Keratinocyte (primary cell): Measurements from ENCODE around the gene ZNF555. TPM values are rescaled to one million over a fixed set of nuclear protein-coding genes. Genes with fewer than 3 reads are reported as not detected.

ENCODE experiments used
- DNase-seq: peaks from one replicate; pipeline ENCODE4 v3.0.0-alpha.2; 2011; ENCODE audit warnings: low read depth, missing footprints, low spot score
- FAIRE-seq: peaks from 2 replicates; lab custom pipeline; 2011; peaks lifted over from hg19 to GRCh38; lab: Jason Lieb, UNC
- H2AFZ ChIP-seq: 2 replicates; pipeline ENCODE4 v1.6.0; 2012; ENCODE audit warnings: low read length, control low read depth, inconsistent platforms; ENCODE audit not compliant: control insufficient read depth
- H3K27ac ChIP-seq: 2 replicates; pipeline ENCODE4 v1.5.1; 2011; ENCODE audit warnings: low read length; ENCODE audit not compliant: control insufficient read depth, insufficient read depth
- H3K27me3 ChIP-seq: 3 replicates; pipeline ENCODE4 v1.6.0; 2011; ENCODE audit warnings: low read length; ENCODE audit not compliant: control insufficient read depth, insufficient read depth; ENCODE audit errors: extremely low read depth
- H3K36me3 ChIP-seq, 2 experiments: 2 replicates in 1 of 2; 3 replicates in 1 of 2; pipeline ENCODE4 v1.5.1; 2011; ENCODE audit warnings: low read length in 2 of 2, mild to moderate bottlenecking in 1 of 2; ENCODE audit not compliant: control insufficient read depth in 2 of 2, insufficient read depth in 2 of 2; ENCODE audit errors: extremely low read depth in 1 of 2
- H3K4me1 ChIP-seq: 3 replicates; pipeline ENCODE4 v1.5.1; 2011; ENCODE audit warnings: low read length; ENCODE audit not compliant: control insufficient read depth, insufficient read depth; ENCODE audit errors: extremely low read depth
- H3K4me2 ChIP-seq: 3 replicates; pipeline ENCODE4 v1.6.0; 2011; ENCODE audit warnings: low read depth, low read length; ENCODE audit not compliant: control insufficient read depth, insufficient read depth; ENCODE audit errors: extremely low read depth
- H3K4me3 ChIP-seq, 3 experiments: fragments of 200-600 bp in 1 of 3; sonication (generic) in 1 of 3; 2 replicates in 2 of 3; 3 replicates in 1 of 3; pipeline ENCODE4 v1.5.1; 2011 to 2016; ENCODE audit warnings: low read length in 3 of 3, mild to moderate bottlenecking in 3 of 3, control low read depth in 2 of 3, inconsistent platforms in 1 of 3, low read depth in 1 of 3, mixed read lengths in 1 of 3, mixed run types in 1 of 3, moderate library complexity in 1 of 3; ENCODE audit not compliant: control insufficient read depth in 2 of 3, insufficient read depth in 2 of 3; ENCODE audit errors: extremely low read depth in 1 of 3
- H3K79me2 ChIP-seq: 2 replicates; pipeline ENCODE4 v1.6.0; 2012; ENCODE audit warnings: low read length; ENCODE audit not compliant: control insufficient read depth, insufficient read depth
- H3K9ac ChIP-seq: 3 replicates; pipeline ENCODE4 v1.6.0; 2011; ENCODE audit warnings: low read length; ENCODE audit not compliant: control insufficient read depth, insufficient read depth; ENCODE audit errors: extremely low read depth
- H3K9me1 ChIP-seq: 3 replicates; pipeline ENCODE4 v1.6.0; 2011; ENCODE audit warnings: low read length; ENCODE audit not compliant: control insufficient read depth, insufficient read depth; ENCODE audit errors: extremely low read depth
- H3K9me3 ChIP-seq: 2 replicates; pipeline ENCODE4 v1.5.1; 2012; ENCODE audit warnings: low read depth, low read length; ENCODE audit not compliant: control insufficient read depth
- H4K20me1 ChIP-seq: 3 replicates; pipeline ENCODE4 v1.6.0; 2011; ENCODE audit warnings: low read length; ENCODE audit not compliant: control insufficient read depth, insufficient read depth; ENCODE audit errors: extremely low read depth
- EZH2 ChIP-seq: IDR thresholded peaks from one replicate; pipeline ENCODE4 v1.6.1; 2012; ENCODE audit warnings: inconsistent platforms, mild to moderate bottlenecking, low read length, moderate library complexity
- dilution Hi-C: fragments of 300-500 bp; cut with MboI; formaldehyde crosslinking; loops from one replicate; pipeline ENCODE4 v1.7.0; 2020; ENCODE audit warnings: low sequenced_read_pairs; ENCODE audit not compliant: extremely low pct_ligation_motif_present
- polyA plus RNA-seq, 5 experiments: library from polyadenylated mRNA; depleted of rRNA in 3 of 5; stranded (reverse) in 3 of 5; stranded (forward) in 1 of 5; unstranded in 1 of 5; fragments of >200 nt; gene quantifications; 1 replicate in 1 of 5; 2 replicates in 3 of 5; 3 replicates in 1 of 5; pipeline versions ENCODE4 v1.2.1 to v1.2.3, GENCODE V29; 2011 to 2012; ENCODE audit warnings: missing spikeins in 2 of 5, low read depth in 1 of 5, low replicate concordance in 1 of 5
- TF ChIP-seq, protein P1 (sequence below), 3 experiments: IDR thresholded peaks in 1 of 3; conservative IDR thresholded peaks in 1 of 3; optimal IDR thresholded peaks in 1 of 3; 2 replicates in 2 of 3; 3 replicates in 1 of 3; pipeline versions ENCODE3 to v1.5.1; 2011; ENCODE audit warnings: low read length in 3 of 3, mild to moderate bottlenecking in 3 of 3, moderate library complexity in 2 of 3, control low read depth in 1 of 3, inconsistent platforms in 1 of 3; ENCODE audit not compliant: insufficient read depth in 2 of 3; ENCODE audit errors: extremely low read depth in 1 of 3

Gene ZNF555
- polyA plus RNA-seq, 1 donor (not counting 4 experiments of a cell fraction or from before 2014, with no cell fraction given): 4.3 TPM

DNA sequence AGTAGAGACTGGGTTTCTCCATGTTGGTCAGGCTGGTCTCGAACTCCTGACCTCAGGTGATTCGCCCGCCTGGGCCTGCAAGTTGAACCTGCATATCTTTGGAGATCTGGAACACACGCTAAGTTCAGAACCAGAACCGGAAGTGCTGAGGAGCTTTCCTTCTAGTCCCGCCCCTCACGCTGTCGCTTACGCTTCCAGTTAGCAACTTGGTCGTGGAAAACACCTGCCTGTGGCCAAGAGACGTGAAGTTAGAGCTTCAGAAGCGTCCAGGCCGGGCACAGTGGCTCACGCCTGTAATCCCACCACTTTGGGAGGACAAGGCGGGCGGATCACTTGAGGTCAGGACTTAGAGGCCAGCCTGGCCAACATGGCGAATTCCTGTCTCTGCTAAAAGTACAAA is 44.5 kb downstream of the ZNF555 start:
- Histone ChIP-seq H3K4me3 (no peak overlapping the region), H3K4me2 (no peak overlapping the region), H3K9me3 (no peaks in the 10 kb centered on the region), H3K36me3 (no peaks in the 10 kb centered on the region), H3K27ac (no peak overlapping the region), H3K9ac (no peak overlapping the region), H2AFZ (no peak overlapping the region), H3K27me3 (no peaks in the 10 kb centered on the region), H3K79me2 (no peaks in the 10 kb centered on the region), H3K9me1 (no peaks in the 10 kb centered on the region), H3K4me1 (no peaks in the 10 kb centered on the region), H4K20me1 (no peaks in the 10 kb centered on the region)
- FAIRE-seq (no peak), DNase-seq (no peak)
- TF ChIP-seq, protein P1, sequence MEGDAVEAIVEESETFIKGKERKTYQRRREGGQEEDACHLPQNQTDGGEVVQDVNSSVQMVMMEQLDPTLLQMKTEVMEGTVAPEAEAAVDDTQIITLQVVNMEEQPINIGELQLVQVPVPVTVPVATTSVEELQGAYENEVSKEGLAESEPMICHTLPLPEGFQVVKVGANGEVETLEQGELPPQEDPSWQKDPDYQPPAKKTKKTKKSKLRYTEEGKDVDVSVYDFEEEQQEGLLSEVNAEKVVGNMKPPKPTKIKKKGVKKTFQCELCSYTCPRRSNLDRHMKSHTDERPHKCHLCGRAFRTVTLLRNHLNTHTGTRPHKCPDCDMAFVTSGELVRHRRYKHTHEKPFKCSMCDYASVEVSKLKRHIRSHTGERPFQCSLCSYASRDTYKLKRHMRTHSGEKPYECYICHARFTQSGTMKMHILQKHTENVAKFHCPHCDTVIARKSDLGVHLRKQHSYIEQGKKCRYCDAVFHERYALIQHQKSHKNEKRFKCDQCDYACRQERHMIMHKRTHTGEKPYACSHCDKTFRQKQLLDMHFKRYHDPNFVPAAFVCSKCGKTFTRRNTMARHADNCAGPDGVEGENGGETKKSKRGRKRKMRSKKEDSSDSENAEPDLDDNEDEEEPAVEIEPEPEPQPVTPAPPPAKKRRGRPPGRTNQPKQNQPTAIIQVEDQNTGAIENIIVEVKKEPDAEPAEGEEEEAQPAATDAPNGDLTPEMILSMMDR (optimal IDR thresholded peaks at IDR 0.05 in 1 of 3, IDR thresholded peaks at IDR 0.05 in 1 of 3, conservative IDR thresholded peaks at IDR 0.05 in 1 of 3; ENCODE audit: extremely low read depth in 1 of 3, insufficient read depth in 2 of 3, low read length in 3 of 3): no peak
- no peak for TF ChIP-seq EZH2
- dilution Hi-C loops: no loop called here

DNA sequence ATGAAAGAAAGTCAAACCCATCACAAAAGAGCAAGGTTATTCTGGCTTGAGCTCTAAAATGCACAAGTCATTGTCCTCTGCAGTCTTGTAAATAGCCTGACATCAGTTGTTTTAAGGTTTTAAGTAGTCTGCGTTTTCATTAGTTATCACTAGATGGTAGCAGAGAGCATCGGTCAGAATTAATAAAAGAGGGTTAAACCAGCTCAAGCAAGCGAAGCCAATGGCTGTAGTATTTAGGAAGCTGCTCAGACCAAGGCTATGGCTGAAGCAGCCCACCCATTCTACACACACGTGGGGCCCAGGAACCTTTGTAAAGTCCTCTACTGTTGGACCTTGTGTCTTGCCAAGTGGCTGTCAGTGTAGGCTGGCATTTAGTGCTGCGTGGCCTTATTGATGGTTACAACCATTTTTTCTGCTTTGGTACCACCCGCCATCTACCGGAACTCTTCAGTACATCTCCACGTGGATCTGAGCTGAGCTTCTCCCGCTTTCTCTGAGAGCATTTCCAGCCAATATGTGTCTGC is 46.2 kb downstream of the ZNF555 start:
- DNase-seq (no peak), FAIRE-seq (peak; percentile 39)
- dilution Hi-C loops: no loop called here
- Histone ChIP-seq H4K20me1 (no peaks in the 10 kb centered on the region), H3K4me3 (no peak overlapping the region), H3K79me2 (no peaks in the 10 kb centered on the region), H3K9me1 (no peaks in the 10 kb centered on the region), H3K9me3 (no peaks in the 10 kb centered on the region), H3K36me3 (no peaks in the 10 kb centered on the region), H3K4me2 (peak overlapping the region; percentile 2), H3K27me3 (no peaks in the 10 kb centered on the region), H2AFZ (no peak overlapping the region), H3K9ac (no peak overlapping the region), H3K4me1 (no peaks in the 10 kb centered on the region), H3K27ac (no peak overlapping the region)
- TF ChIP-seq EZH2: no peak
- TF ChIP-seq, protein P1 (optimal IDR thresholded peaks at IDR 0.05 in 1 of 3, IDR thresholded peaks at IDR 0.05 in 1 of 3, conservative IDR thresholded peaks at IDR 0.05 in 1 of 3; ENCODE audit: extremely low read depth in 1 of 3, insufficient read depth in 2 of 3, low read length in 3 of 3): peak; percentile 8 to 66 (median 47)
